ENCODE results near the gene C19orf67.

C19orf67 gene

GRCh38 chr19:14096272-14096992 is 10.8 kb upstream of the C19orf67 start:
- no peak overlapping the region for H3K9ac ChIP-seq (ENCODE audit: low read depth in 1 of 2, low read length in 2 of 2)
- no peak overlapping the region for H3K27ac ChIP-seq (ENCODE audit: low read depth, low read length)
- no peak overlapping the region for H3K4me3 ChIP-seq (ENCODE audit: low read depth in 1 of 2, low read length in 2 of 2)
- no peaks in the 10 kb centered on the region for H3K27me3 ChIP-seq (ENCODE audit: control insufficient read depth in 1 of 2, insufficient read depth in 2 of 2, low read length in 2 of 2)
- peaks cover 0 to 5% of the 10 kb centered on the region in 2 donors for H3K4me1 ChIP-seq (ENCODE audit: control insufficient read depth in 1 of 2, insufficient read depth in 2 of 2, low read length in 2 of 2)
- peaks cover 14 to 26% of the 10 kb centered on the region in 2 donors for H3K36me3 ChIP-seq (ENCODE audit: control insufficient read depth in 1 of 2, insufficient read depth in 2 of 2, low read length in 2 of 2)
- H3K9me3 ChIP-seq (ENCODE audit: control insufficient read depth in 1 of 2, low read length in 2 of 2) = peaks cover 6 to 7% of the 10 kb centered on the region in 2 donors

DNA sequence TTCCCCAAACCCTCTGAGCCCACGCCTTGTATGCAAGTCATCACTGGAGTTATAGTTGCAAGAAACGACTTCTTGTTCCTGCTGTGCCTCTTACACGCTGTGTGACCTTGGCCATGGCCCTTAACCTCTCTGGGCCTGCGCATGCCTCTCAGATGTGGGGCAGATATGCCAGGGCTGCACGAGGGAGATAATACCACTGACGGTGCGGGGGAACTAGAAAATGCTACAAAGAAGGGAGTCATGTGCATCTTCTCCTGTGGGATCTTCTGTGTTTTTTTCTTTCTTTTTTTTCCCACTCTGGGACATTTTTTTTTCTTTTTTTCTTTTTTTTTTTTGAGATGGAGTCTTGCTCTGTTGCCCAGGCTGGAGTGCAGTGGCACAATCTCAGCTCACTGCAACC is 9.3 kb upstream of the C19orf67 start:
- H3K36me3 ChIP-seq (ENCODE audit: control insufficient read depth in 1 of 2, insufficient read depth in 2 of 2, low read length in 2 of 2) = peaks cover 8 to 18% of the 10 kb centered on the region in 2 donors
- H3K9ac ChIP-seq (ENCODE audit: low read depth in 1 of 2, low read length in 2 of 2) = no peak overlapping the region
- H3K9me3 ChIP-seq (ENCODE audit: control insufficient read depth in 1 of 2, low read length in 2 of 2) = peaks cover 6 to 7% of the 10 kb centered on the region in 2 donors

GRCh38 chr19:14093117-14093823 is 7.7 kb upstream of the C19orf67 start:
- no peak overlapping the region for H3K9ac ChIP-seq (ENCODE audit: low read depth in 1 of 2, low read length in 2 of 2)
- H3K27ac ChIP-seq (ENCODE audit: low read depth, low read length) = no peak overlapping the region
- no peak overlapping the region for H3K4me3 ChIP-seq (ENCODE audit: low read depth in 1 of 2, low read length in 2 of 2)
- peaks cover 4 to 10% of the 10 kb centered on the region in 2 donors for H3K4me1 ChIP-seq (ENCODE audit: control insufficient read depth in 1 of 2, insufficient read depth in 2 of 2, low read length in 2 of 2)
- H3K27me3 ChIP-seq (ENCODE audit: control insufficient read depth in 1 of 2, insufficient read depth in 2 of 2, low read length in 2 of 2) = no peaks in the 10 kb centered on the region
- peaks cover 10 to 24% of the 10 kb centered on the region in 2 donors for H3K36me3 ChIP-seq (ENCODE audit: control insufficient read depth in 1 of 2, insufficient read depth in 2 of 2, low read length in 2 of 2)
- peaks cover 6 to 7% of the 10 kb centered on the region in 2 donors for H3K9me3 ChIP-seq (ENCODE audit: control insufficient read depth in 1 of 2, low read length in 2 of 2)

More for the DNA sequence above, 9.3 kb upstream of the C19orf67 start:
- Histone ChIP-seq H3K4me1 (ENCODE audit: control insufficient read depth in 1 of 2, insufficient read depth in 2 of 2, low read length in 2 of 2) (peaks cover 0 to 5% of the 10 kb centered on the region in 2 donors), H3K4me3 (ENCODE audit: low read depth in 1 of 2, low read length in 2 of 2) (no peak overlapping the region), H3K27me3 (ENCODE audit: control insufficient read depth in 1 of 2, insufficient read depth in 2 of 2, low read length in 2 of 2) (no peaks in the 10 kb centered on the region), H3K27ac (ENCODE audit: low read depth, low read length) (no peak overlapping the region)

- Histone ChIP-seq H3K4me3 (ENCODE audit: low read depth in 1 of 2, low read length in 2 of 2) (peak overlapping the region; percentile 84 to 89), H3K9me3 (ENCODE audit: control insufficient read depth in 1 of 2, low read length in 2 of 2) (peaks cover 6 to 7% of the 10 kb centered on the region in 2 donors), H3K9ac (ENCODE audit: low read depth in 1 of 2, low read length in 2 of 2) (peak overlapping the region in 1 of 2 donors; percentile 86)
Observed at GRCh38 chr19:14091813-14092462, 6.4 kb upstream of the C19orf67 start.

DNA sequence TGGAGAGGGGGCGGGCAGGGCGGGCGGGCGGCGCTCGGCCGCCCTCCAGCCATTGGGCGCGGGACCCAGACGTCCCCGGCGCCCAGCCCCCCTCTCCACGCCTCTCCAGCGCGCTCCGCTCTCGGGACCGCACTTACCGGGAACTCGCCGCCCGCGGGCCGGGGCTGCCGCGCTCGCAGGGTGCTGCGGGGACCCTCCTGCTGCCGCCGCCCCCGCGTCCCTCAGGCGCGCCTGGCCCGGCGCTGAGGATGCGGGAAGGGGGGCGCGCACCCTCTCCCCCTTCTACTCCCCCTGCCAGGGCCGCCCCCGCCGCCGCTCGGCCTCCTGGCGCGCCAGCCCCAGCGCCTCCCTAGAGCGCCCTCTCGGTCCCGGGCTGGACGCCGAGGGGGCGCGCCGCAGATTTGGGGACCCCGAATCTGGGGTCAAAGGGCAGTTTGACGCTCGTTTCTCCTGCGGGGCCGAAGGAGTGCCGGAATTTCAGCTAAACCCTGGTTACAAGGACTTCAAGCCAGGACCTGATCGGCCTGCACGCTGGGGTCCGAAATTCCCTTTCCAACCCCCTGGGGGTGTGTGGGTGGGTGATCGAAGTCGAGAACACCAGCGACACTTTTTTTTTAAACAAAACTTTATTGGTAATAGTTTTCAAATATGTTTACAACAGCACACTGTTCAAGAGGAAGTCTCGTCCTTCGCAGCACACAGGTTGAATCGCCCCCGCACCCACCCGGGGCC is 5.7 kb upstream of the C19orf67 start:
- Histone ChIP-seq H3K36me3 (ENCODE audit: control insufficient read depth in 1 of 2, insufficient read depth in 2 of 2, low read length in 2 of 2) (peaks cover 7 to 10% of the 10 kb centered on the region in 2 donors), H3K4me1 (ENCODE audit: control insufficient read depth in 1 of 2, insufficient read depth in 2 of 2, low read length in 2 of 2) (peaks cover 4 to 10% of the 10 kb centered on the region in 2 donors), H3K9me3 (ENCODE audit: control insufficient read depth in 1 of 2, low read length in 2 of 2) (peaks cover 6 to 7% of the 10 kb centered on the region in 2 donors), H3K27me3 (ENCODE audit: control insufficient read depth in 1 of 2, insufficient read depth in 2 of 2, low read length in 2 of 2) (no peaks in the 10 kb centered on the region), H3K4me3 (ENCODE audit: low read depth in 1 of 2, low read length in 2 of 2) (peak overlapping the region; percentile 84 to 89), H3K9ac (ENCODE audit: low read depth in 1 of 2, low read length in 2 of 2) (peak overlapping the region; percentile 86 to 95), H3K27ac (ENCODE audit: low read depth, low read length) (peak overlapping the region; percentile 85)

More at GRCh38 chr19:14091813-14092462, 6.4 kb upstream of the C19orf67 start:
- no peaks in the 10 kb centered on the region for H3K27me3 ChIP-seq (ENCODE audit: control insufficient read depth in 1 of 2, insufficient read depth in 2 of 2, low read length in 2 of 2)
- H3K36me3 ChIP-seq (ENCODE audit: control insufficient read depth in 1 of 2, insufficient read depth in 2 of 2, low read length in 2 of 2) = peaks cover 13 to 17% of the 10 kb centered on the region in 2 donors
- H3K4me1 ChIP-seq (ENCODE audit: control insufficient read depth in 1 of 2, insufficient read depth in 2 of 2, low read length in 2 of 2) = peaks cover 4 to 10% of the 10 kb centered on the region in 2 donors
- H3K27ac ChIP-seq (ENCODE audit: low read depth, low read length) = no peak overlapping the region

- peaks cover 7 to 10% of the 10 kb centered on the region in 2 donors for H3K36me3 ChIP-seq (ENCODE audit: control insufficient read depth in 1 of 2, insufficient read depth in 2 of 2, low read length in 2 of 2)
Observed at GRCh38 chr19:14090509-14091080, 5.0 kb upstream of the C19orf67 start, which contains the start of gene SAMD1. SAMD1 (minus strand) TSS chr19:14090751.

DNA sequence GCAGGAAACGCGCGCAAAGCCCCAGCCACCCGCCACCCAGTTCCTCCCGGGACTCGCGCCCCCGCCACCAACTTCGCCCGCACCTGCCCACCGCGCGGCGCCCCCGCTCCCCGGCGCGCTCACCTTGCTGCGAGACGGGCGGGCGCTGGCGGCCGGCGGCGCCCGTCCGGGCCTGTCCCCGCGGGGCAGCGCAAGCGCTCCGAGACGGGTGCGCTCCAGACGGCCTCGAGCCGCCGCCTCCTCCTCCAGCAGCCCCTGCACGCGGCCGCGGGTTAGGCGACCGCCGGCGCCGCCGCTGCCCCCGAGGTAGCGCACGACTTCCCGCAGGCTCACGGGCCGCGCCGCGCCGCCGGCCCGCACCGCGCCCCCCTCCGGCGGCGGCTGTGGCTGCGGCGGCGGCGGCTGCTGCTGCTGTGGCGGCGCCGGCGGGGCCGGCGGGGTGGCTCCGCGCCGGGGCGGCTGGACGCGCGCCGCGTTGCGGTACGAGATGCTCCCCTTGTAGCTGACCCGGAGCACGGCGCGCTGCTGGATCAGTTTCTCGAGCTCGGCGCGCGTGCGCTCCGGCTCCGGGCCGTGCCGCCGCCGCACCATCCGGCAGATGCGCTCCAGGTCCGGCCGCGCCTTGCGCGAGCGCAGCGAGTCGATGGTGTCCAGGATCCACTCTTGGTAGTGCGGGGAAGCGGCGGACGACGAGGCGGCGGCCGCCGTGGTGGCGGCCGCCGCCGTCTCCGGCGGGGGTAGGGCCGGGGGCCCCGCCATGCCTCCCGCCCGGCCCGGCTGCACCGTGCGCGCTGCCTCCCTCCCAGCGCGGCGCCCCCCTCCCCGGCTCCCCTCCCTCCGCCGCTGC is 4.3 kb upstream of the C19orf67 start:
- H3K4me1 ChIP-seq (ENCODE audit: control insufficient read depth in 1 of 2, insufficient read depth in 2 of 2, low read length in 2 of 2) = peaks cover 4 to 10% of the 10 kb centered on the region in 2 donors
- H3K36me3 ChIP-seq (ENCODE audit: control insufficient read depth in 1 of 2, insufficient read depth in 2 of 2, low read length in 2 of 2) = peaks cover 7 to 10% of the 10 kb centered on the region in 2 donors
- H3K27me3 ChIP-seq (ENCODE audit: control insufficient read depth in 1 of 2, insufficient read depth in 2 of 2, low read length in 2 of 2) = no peaks in the 10 kb centered on the region
- H3K4me3 ChIP-seq (ENCODE audit: low read depth in 1 of 2, low read length in 2 of 2) = peak overlapping the region; percentile 55 to 68
- H3K9ac ChIP-seq (ENCODE audit: low read depth in 1 of 2, low read length in 2 of 2) = no peak overlapping the region
- H3K9me3 ChIP-seq (ENCODE audit: control insufficient read depth in 1 of 2, low read length in 2 of 2) = peaks cover 6 to 7% of the 10 kb centered on the region in 2 donors
- peak overlapping the region; percentile 75 for H3K27ac ChIP-seq (ENCODE audit: low read depth, low read length)

More at GRCh38 chr19:14090509-14091080, 5.0 kb upstream of the C19orf67 start, which contains the start of gene SAMD1:
- H3K9ac ChIP-seq (ENCODE audit: low read depth in 1 of 2, low read length in 2 of 2) = peak within 1 kb of the TSS; percentile 86 to 95
- H3K27ac ChIP-seq (ENCODE audit: low read depth, low read length) = peak within 1 kb of the TSS; percentile 85
- peak within 1 kb of the TSS; percentile 84 to 89 for H3K4me3 ChIP-seq (ENCODE audit: low read depth in 1 of 2, low read length in 2 of 2)
- no peaks in the 10 kb centered on the region for H3K27me3 ChIP-seq (ENCODE audit: control insufficient read depth in 1 of 2, insufficient read depth in 2 of 2, low read length in 2 of 2)
- peaks cover 4 to 10% of the 10 kb centered on the region in 2 donors for H3K4me1 ChIP-seq (ENCODE audit: control insufficient read depth in 1 of 2, insufficient read depth in 2 of 2, low read length in 2 of 2)
- H3K9me3 ChIP-seq (ENCODE audit: control insufficient read depth in 1 of 2, low read length in 2 of 2) = peaks cover 6 to 7% of the 10 kb centered on the region in 2 donors

DNA sequence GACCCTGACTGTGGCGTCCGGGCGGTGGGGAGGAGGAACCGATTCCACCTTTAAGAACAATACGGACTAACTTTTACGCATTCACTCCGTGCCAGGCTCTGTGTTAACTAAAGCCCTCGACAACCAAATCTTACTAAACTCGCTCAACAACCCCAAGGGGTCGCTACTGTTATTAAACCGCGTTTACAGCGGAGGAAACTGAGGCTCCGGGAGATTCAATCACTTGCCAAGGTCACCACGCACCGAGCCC is 3.8 kb upstream of the C19orf67 start:
- no peaks in the 10 kb centered on the region for H3K27me3 ChIP-seq (ENCODE audit: control insufficient read depth in 1 of 2, insufficient read depth in 2 of 2, low read length in 2 of 2)
- H3K9me3 ChIP-seq (ENCODE audit: control insufficient read depth in 1 of 2, low read length in 2 of 2) = peaks cover 6 to 7% of the 10 kb centered on the region in 2 donors
- no peak overlapping the region for H3K9ac ChIP-seq (ENCODE audit: low read depth in 1 of 2, low read length in 2 of 2)
- H3K4me3 ChIP-seq (ENCODE audit: low read depth in 1 of 2, low read length in 2 of 2) = peak overlapping the region; percentile 55 to 59
- no peak overlapping the region for H3K27ac ChIP-seq (ENCODE audit: low read depth, low read length)
- H3K36me3 ChIP-seq (ENCODE audit: control insufficient read depth in 1 of 2, insufficient read depth in 2 of 2, low read length in 2 of 2) = peaks cover 7 to 10% of the 10 kb centered on the region in 2 donors
- H3K4me1 ChIP-seq (ENCODE audit: control insufficient read depth in 1 of 2, insufficient read depth in 2 of 2, low read length in 2 of 2) = peaks cover 4 to 10% of the 10 kb centered on the region in 2 donors
